SK-N-SH (cell line): ENCODE data around the gene NCAM1.

ENCODE experiments used
- CHD2 ChIP-seq: fragments of 150-350 bp; IDR thresholded peaks from 2 replicates; pipeline ENCODE4 v1.6.1; 2018; ENCODE audit warnings: low read length; ENCODE audit not compliant: partially characterized antibody
- EZH2phosphoT487 ChIP-seq: fragments of 200-600 bp; sonication (generic); IDR thresholded peaks from 2 replicates; pipeline ENCODE4 v1.6.1; 2017; ENCODE audit warnings: low read depth, mixed run types, mild to moderate bottlenecking, antibody characterized with exemption, moderate library complexity, borderline replicate concordance
- GATA2 ChIP-seq: sonication (generic); formaldehyde crosslinking; IDR thresholded peaks from 2 replicates; pipeline ENCODE4 v1.5.0; 2020; ENCODE audit warnings: mild to moderate bottlenecking, missing genetic modification reagents
- MXI1 ChIP-seq: IDR thresholded peaks from 2 replicates; pipeline ENCODE4 v1.6.1; 2012; ENCODE audit warnings: mild to moderate bottlenecking, low read depth, low read length, improper control_type of control experiment
- SMC3 ChIP-seq: IDR thresholded peaks from 2 replicates; pipeline ENCODE4 v1.6.1; 2012; ENCODE audit warnings: low read depth, low read length, improper control_type of control experiment
- TF ChIP-seq, protein P1 (sequence below): fragments of 200-600 bp; sonication (generic); IDR thresholded peaks from 2 replicates; pipeline ENCODE4 v1.6.1; 2017; ENCODE audit warnings: antibody characterized with exemption, mild to moderate bottlenecking, moderate library complexity
- TF ChIP-seq, protein P2 (sequence below): IDR thresholded peaks from 2 replicates; pipeline ENCODE4 v1.6.1; 2012; ENCODE audit warnings: mild to moderate bottlenecking, low read depth, low read length, moderate library complexity
- TF ChIP-seq, protein P3 (sequence below): IDR thresholded peaks from 2 replicates; pipeline ENCODE4 v1.4.0; 2012; ENCODE audit warnings: low read depth

DNA sequence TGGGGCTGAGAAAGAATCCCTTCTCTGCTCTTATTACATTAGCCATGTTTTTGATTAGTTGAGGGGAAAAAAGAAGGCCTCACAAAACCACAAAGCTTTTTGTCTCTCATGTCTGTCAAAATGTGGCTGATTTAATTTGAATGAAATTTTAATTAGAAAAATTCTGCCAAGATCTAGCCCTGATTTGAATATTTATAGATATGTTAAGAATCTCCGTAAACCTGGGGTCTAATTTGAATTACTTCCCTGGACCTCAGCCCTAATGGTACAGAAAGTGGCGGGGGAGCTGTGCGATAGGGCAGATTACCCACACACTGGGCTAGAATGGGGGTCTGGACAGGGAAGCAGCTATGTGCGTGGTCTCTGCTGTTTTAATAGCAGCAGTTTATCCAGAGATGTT is 211.9 kb downstream of the NCAM1 start:
- TF ChIP-seq SMC3 (no peak), CHD2 (no peak), GATA2 (CRISPR knock-in tag) (peak; percentile 38; the same call in 1 of the 2 replicates), EZH2phosphoT487 (no peak), MXI1 (no peak)
- TF ChIP-seq, protein P1, sequence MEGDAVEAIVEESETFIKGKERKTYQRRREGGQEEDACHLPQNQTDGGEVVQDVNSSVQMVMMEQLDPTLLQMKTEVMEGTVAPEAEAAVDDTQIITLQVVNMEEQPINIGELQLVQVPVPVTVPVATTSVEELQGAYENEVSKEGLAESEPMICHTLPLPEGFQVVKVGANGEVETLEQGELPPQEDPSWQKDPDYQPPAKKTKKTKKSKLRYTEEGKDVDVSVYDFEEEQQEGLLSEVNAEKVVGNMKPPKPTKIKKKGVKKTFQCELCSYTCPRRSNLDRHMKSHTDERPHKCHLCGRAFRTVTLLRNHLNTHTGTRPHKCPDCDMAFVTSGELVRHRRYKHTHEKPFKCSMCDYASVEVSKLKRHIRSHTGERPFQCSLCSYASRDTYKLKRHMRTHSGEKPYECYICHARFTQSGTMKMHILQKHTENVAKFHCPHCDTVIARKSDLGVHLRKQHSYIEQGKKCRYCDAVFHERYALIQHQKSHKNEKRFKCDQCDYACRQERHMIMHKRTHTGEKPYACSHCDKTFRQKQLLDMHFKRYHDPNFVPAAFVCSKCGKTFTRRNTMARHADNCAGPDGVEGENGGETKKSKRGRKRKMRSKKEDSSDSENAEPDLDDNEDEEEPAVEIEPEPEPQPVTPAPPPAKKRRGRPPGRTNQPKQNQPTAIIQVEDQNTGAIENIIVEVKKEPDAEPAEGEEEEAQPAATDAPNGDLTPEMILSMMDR = no peak
- TF ChIP-seq, protein P2, sequence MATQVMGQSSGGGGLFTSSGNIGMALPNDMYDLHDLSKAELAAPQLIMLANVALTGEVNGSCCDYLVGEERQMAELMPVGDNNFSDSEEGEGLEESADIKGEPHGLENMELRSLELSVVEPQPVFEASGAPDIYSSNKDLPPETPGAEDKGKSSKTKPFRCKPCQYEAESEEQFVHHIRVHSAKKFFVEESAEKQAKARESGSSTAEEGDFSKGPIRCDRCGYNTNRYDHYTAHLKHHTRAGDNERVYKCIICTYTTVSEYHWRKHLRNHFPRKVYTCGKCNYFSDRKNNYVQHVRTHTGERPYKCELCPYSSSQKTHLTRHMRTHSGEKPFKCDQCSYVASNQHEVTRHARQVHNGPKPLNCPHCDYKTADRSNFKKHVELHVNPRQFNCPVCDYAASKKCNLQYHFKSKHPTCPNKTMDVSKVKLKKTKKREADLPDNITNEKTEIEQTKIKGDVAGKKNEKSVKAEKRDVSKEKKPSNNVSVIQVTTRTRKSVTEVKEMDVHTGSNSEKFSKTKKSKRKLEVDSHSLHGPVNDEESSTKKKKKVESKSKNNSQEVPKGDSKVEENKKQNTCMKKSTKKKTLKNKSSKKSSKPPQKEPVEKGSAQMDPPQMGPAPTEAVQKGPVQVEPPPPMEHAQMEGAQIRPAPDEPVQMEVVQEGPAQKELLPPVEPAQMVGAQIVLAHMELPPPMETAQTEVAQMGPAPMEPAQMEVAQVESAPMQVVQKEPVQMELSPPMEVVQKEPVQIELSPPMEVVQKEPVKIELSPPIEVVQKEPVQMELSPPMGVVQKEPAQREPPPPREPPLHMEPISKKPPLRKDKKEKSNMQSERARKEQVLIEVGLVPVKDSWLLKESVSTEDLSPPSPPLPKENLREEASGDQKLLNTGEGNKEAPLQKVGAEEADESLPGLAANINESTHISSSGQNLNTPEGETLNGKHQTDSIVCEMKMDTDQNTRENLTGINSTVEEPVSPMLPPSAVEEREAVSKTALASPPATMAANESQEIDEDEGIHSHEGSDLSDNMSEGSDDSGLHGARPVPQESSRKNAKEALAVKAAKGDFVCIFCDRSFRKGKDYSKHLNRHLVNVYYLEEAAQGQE = no peak
- TF ChIP-seq, protein P3, sequence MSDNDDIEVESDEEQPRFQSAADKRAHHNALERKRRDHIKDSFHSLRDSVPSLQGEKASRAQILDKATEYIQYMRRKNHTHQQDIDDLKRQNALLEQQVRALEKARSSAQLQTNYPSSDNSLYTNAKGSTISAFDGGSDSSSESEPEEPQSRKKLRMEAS = no peak
